WI38 (cell line): ENCODE data around the gene CACNA1I.

Experiments
- H3K4me3 ChIP-seq: 2 replicates; pipeline ENCODE4 v1.5.1; 2011; ENCODE audit warnings: low read depth, mild to moderate bottlenecking, control low read depth, low read length
- CTCF ChIP-seq: IDR thresholded peaks from 2 replicates; pipeline ENCODE4 v1.5.1; 2012; ENCODE audit warnings: low read depth, mild to moderate bottlenecking, control low read depth, low read length

Gene CACNA1I

GRCh38 chr22:39703928-39704639, 133.5 kb downstream of the CACNA1I start:
- H3K4me3 ChIP-seq, result no peak overlapping the region
- TF ChIP-seq CTCF, result no peak

GRCh38 chr22:39705386-39705785, 134.8 kb downstream of the CACNA1I start:
- no peak for TF ChIP-seq CTCF

GRCh38 chr22:39706376-39707140, 136.0 kb downstream of the CACNA1I start:
- H3K4me3 ChIP-seq, result no peak overlapping the region
- no peak for TF ChIP-seq CTCF

More at GRCh38 chr22:39705386-39705785, 134.8 kb downstream of the CACNA1I start:
- H3K4me3 ChIP-seq, result no peak overlapping the region

GRCh38 chr22:39707351-39707750, 136.8 kb downstream of the CACNA1I start:
- TF ChIP-seq CTCF, result no peak
- no peak overlapping the region for H3K4me3 ChIP-seq

GRCh38 chr22:39707816-39708215, 137.3 kb downstream of the CACNA1I start:
- TF ChIP-seq CTCF, result no peak
- H3K4me3 ChIP-seq, result no peak overlapping the region

GRCh38 chr22:39710380-39711150, 140.0 kb downstream of the CACNA1I start:
- no peak overlapping the region for H3K4me3 ChIP-seq
- no peak for TF ChIP-seq CTCF

GRCh38 chr22:39712081-39712480, 141.5 kb downstream of the CACNA1I start:
- no peak for TF ChIP-seq CTCF
- H3K4me3 ChIP-seq, result no peak overlapping the region
